ENCODE data around the gene CHTF8.

CHTF8 gene

GRCh38 chr16:69084289-69084688 is 48.1 kb downstream of the CHTF8 start:
- no peak for DNase-seq

- no peak for DNase-seq
Observed at GRCh38 chr16:69083306-69083941, 49.0 kb downstream of the CHTF8 start.

- DNase-seq: no peak
Observed at GRCh38 chr16:69079697-69080096, 52.7 kb downstream of the CHTF8 start.

- DNase-seq: no peak
Observed at GRCh38 chr16:69078073-69078472, 54.3 kb downstream of the CHTF8 start.

- no peak for DNase-seq
Observed at GRCh38 chr16:69077251-69077650, 55.1 kb downstream of the CHTF8 start.

- DNase-seq: no peak
Observed at GRCh38 chr16:69073181-69073702, 59.1 kb downstream of the CHTF8 start.

- no peak for DNase-seq
Observed at GRCh38 chr16:69072640-69072974, 59.8 kb downstream of the CHTF8 start.

GRCh38 chr16:69071036-69071435 is 61.4 kb downstream of the CHTF8 start:
- DNase-seq: no peak

- no peak for DNase-seq
Observed at GRCh38 chr16:69069504-69069903, 62.9 kb downstream of the CHTF8 start.
